HG03280 (cell line): Measurements from ENCODE around the gene PTX4.

Experiments
- ATAC-seq: cut with Tn5 transposase; IDR thresholded peaks from one replicate; pipeline ENCODE4 v1.9.1; 2021; ENCODE audit warnings: mild to moderate bottlenecking, moderate library complexity; ENCODE audit not compliant: unreplicated experiment

Gene PTX4

DNA sequence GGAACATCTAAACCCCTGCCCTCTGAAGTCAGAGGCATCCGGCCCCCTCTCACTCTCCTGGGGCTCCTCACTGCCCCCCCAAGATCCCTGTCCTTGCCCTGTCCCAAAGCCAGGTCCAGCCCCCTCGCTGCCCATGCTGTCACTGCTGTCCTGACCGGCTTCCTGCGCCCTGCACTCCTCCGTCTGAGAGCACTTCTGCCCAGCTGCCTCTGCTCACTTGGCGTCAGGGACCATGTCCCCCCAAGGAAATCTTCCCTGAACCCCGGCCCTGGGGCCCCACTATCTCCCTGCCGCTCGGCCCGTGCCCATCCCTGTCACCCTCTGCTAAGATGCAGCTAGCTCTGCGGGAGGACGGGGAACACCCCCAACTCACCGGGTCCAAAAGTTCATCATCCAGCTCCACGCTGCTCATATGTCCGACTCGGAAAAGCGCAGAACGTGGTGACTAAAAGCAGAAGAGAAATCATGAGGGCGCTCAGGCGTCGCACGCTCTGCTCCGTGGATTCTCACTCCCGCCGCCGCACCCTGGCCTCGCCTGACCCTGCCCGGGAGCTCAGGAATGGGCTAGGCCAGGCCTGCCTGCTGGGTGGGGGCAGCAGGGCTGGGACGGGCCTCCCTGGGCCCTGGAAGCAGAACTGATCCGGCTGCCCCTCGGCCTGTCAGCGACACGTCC is 23.7 kb downstream of the PTX4 start:
- ATAC-seq = no peak

DNA sequence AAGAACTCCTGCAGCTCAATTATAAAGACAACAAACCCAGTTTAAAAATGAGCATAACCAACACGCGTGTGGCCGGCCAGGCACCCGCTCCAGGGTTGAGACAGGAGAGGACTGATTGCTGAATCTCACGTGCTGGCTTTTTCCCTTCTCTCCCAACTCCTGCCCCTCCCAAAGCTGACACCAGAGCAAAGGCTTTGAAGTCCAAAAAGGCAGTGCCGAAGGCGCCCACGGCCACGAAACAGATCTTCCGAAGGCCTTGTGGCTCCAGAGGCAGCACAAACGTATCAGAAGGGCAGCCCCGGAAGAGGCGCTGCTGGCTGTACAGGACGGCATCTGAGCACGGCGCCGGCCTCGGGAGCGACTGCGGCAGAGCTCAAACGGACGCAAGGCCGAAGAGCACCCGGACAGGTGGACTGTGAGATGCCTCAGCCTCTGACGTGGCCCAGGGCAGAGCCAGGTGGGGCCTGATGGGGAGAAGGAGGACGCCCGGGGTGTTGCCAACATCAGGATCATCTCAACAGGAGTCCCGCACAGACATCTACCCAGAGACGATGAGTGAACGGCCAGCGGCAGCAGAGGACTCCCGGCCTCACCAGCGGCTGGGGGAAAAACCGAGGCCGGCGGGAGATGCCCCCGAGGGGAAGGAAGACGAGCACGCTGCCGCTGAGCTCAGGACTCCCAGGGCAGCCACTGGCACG is 24.4 kb downstream of the PTX4 start:
- ATAC-seq = no peak

DNA sequence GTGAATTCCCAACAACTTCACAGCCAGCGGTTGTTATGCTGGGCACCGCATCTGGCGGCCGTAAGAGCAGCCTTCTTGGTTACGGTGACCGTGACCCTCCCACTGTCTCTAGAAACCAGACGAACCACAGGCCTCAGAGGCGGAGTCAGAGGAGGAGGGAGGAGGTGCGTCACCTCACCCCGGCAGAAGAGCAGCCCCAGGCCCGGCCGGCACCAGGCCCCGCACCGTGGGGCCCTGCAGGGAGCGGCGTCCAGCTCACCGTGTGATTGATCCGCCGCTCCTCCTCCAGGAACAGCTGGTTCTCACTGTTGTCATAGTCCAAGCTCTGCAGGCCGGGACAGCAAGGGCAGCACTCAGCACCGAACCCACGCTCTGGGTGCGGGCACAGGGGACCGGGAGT is 27.6 kb downstream of the PTX4 start:
- ATAC-seq = no peak

DNA sequence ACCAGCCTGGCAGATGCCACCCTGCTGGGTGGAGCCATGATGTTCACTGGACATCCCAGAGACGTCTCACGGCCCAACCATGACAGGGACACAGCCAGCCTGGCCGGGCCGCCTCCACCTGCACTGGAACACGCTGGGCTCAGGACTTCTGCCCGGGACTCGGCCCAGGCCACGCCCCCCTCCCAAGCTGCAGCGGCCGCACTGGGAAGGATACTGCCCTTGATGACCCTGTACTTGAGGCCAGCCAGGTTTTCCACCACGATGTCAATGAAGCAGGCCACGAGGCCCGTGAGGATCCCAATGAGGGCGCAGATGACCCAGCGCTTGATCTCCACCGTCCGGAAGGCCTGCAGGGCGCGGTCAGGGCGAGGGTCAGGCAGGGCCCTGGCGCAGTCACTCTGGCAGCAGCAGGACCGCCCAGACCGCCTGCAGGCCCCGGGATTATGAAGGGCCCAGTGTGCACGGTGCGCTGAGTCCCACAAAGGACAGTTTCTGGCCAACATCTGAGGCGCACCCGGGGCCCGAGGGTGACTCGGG is 28.1 kb downstream of the PTX4 start:
- ATAC-seq = no peak

DNA sequence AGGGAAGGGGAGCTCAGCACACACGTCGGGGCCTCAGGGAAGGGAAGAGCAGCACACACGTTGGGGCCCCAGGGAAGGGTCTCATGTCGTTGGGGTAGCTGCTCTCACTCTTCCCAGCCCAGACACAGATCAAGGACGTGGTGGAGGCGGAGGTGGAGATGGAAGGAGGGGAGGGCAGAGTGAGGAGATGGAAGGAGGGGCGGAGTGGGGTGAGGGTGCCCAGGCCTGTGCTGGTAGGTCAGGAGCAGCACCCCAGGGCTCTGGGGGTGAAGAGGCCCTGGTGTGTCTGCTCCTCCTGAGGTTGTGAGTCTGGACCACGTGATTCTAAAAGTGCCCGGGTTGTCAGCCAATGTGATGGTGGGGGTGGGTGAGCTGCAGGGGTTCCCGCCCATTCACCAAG is 28.8 kb downstream of the PTX4 start:
- ATAC-seq = no peak

DNA sequence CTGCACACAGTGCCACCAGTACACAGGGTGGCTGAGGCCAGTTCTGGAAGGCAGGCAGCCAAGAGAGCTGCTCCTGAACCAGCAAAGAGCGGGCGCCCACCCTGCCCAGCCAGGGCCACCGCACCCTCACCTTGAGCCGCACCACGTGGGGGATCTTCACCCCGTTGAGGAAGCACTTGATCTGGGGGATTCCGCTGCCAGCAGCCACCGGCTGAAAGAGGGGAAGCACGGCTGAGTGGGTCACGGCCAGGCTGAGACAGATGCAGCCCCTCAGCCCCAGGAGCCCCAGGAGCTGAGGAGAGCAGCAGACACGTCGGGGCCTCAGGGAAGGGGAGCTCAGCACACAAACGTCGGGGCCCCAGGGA is 29.8 kb downstream of the PTX4 start:
- no peak for ATAC-seq

DNA sequence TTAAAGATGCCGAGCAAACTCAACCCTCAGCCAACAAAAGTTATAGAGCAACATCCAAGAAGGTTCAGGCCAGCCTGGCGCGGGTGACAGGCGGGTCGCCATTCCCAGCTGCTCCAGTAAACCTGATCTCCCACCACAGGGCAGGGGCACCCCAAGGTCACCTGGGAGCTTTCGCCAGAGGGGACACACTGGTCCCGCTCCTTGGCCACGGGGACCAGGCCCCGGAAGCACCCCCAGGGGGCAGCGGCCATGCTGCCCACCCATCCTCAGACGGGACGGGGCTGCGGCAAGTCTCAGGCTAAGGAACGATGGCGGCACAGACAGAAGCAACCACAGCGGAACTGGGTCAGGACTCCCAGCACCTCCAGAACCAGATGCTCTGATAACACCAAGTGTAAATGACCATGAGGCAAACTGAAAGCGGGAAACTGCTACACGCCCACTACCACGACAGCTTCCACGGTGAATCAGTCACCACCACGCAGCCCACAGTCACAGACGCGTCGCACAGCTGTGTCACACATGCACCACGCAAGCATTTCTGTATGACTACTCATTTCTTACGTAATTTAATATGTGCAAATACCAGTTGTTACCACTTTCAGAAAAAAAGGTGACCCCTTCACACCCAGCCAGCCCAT is 30.3 kb downstream of the PTX4 start:
- no peak for ATAC-seq

DNA sequence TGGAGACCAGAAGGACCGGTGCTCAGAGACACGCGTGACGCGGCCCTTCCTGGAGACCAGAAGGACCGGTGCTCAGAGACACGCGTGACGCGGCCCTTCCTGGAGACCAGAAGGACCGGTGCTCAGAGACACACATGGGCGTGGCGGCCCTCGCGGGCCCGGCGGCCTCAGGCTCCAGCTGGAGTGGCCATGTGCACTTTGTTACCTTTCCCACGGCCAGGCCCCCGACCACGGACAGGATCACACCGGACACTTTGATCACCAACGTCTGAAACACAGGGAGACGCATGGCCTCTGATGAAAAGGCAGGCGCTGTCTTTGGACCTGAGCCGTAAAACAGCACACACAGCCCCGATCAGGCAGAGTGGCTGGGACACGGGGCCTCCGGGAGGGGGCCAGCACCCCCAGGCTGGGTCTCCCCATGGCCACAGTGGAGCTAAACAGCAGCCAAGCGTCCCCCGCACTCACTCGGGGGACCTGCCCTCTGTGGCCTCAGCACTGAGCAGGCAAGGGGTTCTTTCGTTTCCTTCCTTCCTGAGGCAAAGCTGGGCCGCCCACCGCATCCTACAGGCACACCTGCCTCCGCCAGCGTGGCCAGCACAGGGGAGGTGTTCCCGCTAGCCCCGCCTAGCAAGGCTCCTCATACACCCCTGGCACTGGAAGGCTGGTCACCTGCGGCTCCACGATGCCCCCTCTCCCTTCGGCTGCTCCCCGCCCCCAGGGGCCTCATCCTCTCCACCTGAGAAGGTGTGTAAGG is 31.1 kb downstream of the PTX4 start:
- ATAC-seq = no peak

DNA sequence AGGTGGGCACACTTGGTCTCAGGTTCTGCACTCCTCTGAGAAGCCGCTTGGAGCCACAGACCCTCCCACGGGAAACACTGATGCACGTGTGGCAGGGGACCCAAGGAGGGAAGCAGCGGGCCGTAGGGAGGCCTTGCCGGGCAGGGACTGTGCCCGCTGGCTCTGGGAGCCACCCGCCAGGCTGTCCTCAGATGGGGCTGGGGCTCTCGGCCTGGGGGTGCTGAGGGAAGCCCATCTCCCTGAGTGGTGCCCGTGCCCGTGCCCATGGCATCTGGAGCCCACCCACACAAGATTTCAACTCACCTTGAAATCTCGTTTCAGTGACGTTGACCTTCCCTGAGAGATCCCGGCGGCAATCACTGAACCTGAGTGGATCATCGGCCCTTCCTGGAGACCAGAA is 31.8 kb downstream of the PTX4 start:
- no peak for ATAC-seq

DNA sequence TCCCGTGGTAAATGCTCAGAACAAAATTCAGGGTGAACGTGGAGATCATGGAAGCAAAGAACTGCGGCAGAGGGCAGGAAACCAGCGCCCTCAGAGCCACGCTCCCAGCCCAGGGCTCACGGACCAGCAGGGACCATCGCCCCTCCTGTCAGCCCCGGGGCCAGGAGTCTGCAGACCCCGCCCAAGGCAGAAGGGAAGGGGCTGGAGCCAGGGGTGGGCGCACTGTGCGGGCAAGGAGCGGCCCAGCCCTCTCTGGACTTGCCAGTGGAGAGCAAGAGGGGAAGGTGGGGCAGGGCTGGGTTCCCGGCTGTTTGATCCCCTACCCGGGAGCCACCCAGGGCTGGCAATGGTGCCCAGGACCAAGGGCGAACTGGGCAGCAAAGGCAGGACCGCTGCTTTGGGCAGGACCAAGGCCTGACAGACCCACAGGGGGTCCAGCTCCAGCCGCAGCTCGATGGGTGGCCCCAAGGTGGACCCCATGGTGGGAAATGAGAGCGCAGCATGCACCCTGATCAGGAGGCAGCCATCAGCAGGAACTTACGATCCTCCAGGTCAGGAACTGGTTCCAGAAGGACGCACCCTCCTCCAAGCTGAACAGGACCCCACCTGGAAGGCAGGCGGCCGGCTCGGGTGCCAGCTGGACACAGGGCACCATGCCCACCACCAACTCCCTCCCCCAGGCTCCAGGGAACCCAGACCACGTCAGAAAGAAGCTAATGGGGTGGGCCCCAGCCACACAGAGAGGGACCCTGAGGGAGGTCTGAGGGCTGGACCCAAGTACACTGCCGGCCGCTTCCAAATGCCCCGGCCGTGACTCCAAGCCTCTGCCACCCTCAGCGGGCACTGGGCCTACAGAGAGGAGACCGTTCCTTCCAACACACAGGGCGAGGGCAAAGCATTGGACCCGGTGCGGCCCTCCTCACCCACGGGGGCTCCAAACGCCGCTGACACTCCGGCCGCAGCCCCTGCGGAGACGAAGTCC is 33.3 kb downstream of the PTX4 start:
- no peak for ATAC-seq

DNA sequence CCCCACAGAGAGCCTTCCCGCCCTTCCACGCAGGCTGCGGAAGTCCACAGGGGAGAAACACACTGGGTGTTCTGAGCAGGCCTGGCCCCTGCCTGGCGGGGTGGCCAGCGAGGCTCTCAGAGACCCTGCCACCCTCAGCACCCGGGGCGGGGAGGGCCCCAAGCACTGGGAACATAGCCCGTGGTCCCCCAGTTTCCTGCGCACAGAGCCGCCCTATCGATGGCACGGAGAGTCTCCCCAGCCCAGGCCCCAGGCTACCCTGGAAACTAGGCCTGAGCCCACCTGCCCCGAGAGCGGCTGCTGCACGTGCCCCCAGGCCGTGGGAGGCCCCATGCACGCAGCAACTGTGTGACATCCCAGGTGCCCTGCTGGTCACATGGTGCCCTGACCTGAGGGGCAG is 34.2 kb downstream of the PTX4 start:
- no peak for ATAC-seq

DNA sequence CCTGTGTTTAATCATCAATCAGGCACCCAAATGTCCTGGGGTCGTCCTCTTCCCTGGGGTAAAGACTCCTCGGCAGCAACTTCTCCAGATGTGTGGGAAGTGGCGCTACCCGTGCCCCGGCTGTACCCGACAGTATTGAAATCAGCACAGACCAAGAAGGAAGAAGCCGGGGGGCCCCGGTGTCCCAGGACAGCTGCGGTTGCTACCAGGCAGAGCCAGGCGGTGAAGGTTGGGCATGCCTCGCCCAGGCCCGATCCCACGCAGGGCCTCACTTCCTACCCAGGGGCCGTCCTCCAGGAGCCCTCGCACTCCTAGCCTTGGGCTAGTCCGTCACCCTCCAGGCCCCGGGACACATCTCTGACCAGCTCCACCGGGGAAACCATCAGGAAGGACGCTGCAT is 35.4 kb downstream of the PTX4 start:
- no peak for ATAC-seq

DNA sequence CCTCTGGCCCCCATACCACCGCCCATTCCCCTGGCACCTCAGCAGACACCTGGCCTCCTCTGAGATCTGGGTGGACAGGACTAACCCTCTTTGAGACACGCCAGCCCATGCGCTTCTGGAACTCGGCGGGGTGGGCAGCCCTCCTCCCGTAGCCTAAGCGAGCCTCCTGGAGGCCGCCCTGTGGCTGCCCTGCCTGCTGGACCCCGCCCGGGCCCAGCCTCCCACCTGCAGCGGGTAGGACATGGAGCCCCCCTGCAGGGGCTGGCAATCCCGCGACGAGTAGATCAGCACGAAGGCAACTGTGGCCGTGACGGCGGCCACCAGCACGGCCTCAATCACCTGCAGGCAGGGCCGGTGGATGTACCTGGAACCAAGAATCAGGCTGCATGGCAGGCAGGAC is 36.2 kb downstream of the PTX4 start:
- ATAC-seq = no peak

DNA sequence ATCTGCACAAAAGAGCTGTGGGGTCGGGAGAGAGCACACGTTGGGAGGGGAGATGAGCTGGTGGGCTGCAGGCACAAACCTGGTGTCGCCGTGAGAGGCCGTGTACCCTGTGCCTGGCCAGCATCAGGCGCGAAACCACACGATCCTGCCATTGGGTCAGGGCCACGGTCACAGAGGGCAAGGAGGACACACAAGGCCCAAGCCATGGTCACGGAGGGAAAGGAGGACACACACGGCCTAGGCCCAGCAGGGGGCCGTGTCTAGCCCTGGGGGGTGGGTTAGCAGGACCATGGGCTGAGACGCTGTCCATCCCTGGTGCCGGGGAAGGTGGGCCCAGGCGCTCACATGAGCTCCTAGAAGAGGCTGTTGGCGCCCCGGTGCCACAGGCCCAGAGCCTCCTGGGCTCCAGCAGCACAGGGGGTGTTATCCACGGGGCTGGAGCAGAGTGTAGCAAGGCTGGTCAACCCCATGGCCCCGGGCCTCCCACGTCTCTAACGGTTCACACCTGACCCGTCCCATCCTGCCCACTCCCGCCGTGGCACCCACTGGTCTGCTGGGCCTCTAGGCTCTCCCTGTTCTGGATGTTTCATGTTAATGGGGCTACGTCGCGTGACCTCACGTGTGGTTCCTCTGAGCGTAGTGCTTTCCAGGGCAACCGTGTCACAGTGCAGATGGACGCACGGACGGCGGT is 36.9 kb downstream of the PTX4 start:
- no peak for ATAC-seq

DNA sequence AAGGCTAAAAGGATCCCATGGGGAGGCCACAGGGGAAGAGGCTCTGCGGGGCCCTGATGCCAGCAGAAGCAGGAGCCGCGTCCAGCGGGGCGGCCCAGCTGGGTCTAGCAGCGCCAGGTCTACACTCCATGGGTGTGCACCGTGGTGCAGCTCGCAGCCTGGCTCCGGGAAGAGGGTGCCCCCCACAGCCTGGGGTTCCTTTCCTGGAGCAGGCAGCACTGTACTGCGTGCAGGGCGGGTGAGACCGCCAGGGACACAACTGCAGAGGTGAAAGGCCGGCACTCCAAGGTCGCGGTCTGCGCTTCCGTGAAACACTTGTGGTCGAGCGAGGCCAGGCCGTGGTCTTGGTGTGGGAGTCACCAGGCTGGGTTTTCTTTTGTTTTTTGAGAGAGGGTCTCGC is 37.9 kb downstream of the PTX4 start:
- ATAC-seq = no peak

DNA sequence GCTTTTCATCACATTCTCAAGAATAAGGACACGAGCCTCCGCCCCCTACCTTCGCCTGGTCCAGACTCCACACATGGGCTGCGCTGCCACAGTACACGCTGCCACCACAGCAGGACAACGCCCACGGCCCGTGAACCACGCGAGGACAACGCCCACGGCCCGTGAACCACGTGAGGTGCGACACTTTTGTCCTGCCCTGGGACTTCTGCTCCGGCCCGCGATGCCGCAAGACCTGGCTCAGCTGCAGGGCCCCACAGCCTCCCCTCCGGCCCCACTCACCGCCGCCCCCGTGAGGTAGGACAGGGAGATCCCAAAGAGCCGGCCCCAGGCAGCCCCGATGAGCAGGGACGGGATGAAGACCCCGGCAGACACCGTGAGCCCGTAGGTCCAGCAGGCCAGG is 38.5 kb downstream of the PTX4 start:
- ATAC-seq = no peak

DNA sequence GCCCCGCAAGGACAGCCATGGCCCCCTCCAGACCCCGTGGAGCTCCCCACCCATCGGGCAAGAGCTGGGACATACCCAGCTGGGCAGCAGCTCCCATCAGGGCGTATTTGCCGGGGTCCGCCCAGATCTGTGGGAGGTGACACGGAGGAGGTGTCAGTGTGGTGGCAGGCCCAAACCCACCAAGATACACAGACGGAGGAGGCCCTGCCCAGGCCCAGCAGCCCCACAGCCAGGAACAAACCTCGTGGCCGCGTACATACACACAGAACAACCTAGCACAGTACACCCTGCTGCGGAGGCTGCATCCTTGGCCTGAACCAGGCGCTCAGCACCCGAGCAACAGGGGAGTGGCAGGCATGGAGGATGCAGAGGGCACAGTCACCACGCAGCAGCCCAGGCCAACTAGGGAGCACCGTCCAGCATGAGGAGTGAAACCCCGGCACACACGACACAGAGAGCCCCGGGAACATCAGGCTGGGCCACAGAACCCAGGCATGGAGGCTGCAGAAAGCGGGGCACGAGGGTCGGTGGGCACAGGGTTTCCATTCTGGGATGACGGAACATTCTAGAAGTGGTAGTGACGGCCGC is 39.4 kb downstream of the PTX4 start:
- no peak for ATAC-seq

DNA sequence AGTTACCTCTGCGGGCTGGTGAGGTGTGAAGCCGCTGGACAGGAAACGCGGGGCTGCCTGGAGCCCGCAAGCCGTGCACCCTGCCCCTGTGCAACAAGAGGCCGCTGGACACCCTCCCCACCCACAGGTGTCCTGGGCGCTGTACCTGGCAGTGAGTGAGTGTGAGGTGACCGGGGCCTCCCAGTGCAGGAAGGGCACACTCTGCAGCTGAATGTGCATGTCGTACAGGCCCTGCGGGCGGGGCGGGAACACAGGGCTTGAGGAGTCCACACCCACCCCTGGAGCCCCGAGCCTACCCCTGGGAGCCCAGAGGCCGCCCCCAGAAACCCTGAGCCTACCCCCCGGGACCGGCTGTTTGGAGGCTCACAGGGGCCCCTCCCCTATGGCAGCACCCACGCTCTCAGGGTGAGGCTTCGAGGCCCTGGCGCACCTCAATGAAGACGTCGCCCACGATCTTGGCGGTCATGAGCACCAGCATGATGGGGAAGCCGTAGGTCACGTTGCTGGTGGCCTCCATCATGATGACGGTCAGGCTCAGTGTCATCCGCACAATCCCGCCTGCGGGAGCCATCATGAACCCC is 40.1 kb downstream of the PTX4 start:
- ATAC-seq = no peak

DNA sequence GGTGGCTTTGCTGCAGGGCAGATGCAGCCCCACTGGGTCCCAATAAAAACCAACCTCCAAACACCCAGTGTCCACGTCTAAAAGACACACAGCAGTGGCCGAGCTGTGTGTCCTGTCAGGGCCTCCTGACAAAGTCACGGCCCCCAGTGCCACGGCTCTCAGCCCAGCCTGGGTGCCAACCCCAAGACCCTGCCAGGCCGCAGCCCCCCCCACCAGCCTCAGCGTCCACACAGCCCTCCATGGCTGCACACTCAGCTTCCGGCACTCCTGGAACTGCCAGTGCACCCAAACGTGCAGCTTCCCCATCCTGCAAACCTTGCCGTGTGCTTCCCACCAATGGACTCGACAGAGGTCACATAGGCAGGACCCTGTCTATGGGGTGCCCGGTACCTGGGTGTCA is 40.8 kb downstream of the PTX4 start:
- ATAC-seq = no peak
